ENCODE measurements around the gene DMGDH. TPM values are rescaled to one million over a fixed set of nuclear protein-coding genes. Genes with fewer than 3 reads are reported as not detected.
"Not testable (repeated sequence)": the region's sequence is repeated elsewhere in the genome, so short reads cannot be mapped to it uniquely, and the experiment has no call there.

DMGDH gene
- polyA plus RNA-seq, 3 donors: 19.5 to 28.2 (median 22.4) TPM

DNA sequence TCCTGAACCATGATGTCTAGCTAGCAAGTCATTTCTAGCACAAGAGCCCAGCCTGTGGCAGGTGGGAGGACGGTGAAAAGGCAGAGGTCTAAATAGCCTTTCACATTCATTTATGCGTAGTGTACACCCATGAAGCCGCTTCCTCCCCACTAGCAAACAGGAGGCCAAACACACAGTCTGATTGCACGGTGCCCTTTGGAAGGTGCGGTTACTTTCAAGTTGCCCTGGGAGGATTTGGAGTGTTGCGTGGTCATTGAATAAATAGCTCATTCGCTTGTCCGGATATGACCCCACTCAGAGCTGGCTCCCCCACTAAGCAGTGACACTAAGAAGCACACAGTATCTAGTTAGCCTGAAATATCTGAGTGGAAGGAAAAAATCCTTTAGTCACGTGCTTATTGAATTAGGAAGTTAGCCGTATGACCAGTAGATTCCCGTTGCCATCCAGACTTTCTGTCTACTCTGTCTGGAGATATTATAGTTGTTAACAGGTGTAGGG, 83.7 kb downstream of the DMGDH start:
- DNase-seq (ENCODE audit: extremely low read depth in 1 of 11, low read depth in 9 of 11, low spot score in 4 of 11): peak in 2 of 11 donors; percentile 24 to 27

DNA sequence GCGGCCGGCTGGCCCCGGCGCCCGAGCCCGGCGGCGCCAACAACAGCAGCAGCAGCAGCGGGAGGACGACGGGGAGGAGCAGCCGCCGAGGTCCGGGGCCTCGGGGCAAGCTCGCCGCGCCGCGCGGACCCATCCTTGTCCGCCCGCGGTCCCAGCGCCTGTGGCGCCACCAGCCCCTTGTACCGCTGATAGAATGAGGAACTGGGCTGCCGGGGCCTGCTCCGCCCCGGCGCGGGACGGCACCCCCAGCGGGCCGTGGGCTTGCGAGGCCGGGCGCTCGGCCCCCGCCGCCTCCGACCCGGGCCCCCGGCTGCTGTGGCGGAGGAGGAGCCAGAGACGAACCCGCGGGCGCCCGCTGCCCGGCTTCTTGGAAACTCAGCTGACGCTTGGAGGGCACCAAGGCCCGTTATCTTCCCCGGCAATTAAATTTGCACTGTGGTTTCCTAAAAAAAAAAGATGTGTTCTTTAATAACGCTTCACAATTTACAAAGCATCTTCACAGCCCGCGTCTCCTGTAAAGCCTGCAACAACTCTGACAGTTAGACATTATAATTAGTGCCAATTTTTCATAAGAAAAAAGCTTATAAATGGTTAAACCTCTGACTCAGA, 84.3 kb downstream of the DMGDH start, which contains the start of gene ARSB:
TSS of gene ARSB (minus strand) at position 195 of the 609 bp plus-strand sequence. CDS start at position 133, 62 bp downstream.
- peak in 4 of 11 donors; percentile 22 to 43 (median 32) for DNase-seq (ENCODE audit: extremely low read depth in 1 of 11, low read depth in 9 of 11, low spot score in 4 of 11)

DNA sequence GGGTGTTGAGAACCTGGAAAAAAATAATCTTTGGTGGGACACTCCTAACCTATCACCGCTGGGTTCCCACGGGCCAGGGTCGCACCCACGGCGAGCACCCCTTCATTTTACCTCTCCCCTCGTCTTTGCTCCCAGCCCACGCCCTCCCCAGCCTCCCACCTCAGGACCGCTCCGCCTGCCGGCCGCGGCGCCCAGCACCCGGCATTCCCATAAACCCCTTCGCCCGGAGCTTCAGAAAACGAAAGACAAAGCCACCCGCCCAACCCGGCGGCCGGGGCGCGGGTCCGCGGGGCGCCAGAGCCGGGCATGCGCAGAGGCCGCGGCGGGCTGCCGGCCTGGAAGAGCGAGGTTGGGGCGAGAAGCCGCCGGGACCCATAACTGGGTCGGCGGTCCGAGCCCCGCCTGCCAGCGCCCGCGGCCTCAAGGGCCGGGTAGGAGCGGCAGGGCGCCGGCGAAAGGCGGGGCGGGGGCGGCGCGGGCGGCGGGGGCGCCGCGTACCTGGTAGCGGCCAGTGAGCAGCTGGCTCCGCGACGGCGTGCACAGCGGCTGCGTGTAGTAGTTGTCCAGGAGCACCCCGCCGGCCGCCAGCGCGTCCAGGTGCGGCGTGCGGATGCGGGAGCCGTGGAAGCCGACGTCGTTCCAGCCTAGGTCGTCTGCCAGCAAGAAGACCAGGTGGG, 84.9 kb downstream of the DMGDH start:
- DNase-seq (ENCODE audit: extremely low read depth in 1 of 11, low read depth in 9 of 11, low spot score in 4 of 11): peak; percentile 58 to 88 (median 78)

DNA sequence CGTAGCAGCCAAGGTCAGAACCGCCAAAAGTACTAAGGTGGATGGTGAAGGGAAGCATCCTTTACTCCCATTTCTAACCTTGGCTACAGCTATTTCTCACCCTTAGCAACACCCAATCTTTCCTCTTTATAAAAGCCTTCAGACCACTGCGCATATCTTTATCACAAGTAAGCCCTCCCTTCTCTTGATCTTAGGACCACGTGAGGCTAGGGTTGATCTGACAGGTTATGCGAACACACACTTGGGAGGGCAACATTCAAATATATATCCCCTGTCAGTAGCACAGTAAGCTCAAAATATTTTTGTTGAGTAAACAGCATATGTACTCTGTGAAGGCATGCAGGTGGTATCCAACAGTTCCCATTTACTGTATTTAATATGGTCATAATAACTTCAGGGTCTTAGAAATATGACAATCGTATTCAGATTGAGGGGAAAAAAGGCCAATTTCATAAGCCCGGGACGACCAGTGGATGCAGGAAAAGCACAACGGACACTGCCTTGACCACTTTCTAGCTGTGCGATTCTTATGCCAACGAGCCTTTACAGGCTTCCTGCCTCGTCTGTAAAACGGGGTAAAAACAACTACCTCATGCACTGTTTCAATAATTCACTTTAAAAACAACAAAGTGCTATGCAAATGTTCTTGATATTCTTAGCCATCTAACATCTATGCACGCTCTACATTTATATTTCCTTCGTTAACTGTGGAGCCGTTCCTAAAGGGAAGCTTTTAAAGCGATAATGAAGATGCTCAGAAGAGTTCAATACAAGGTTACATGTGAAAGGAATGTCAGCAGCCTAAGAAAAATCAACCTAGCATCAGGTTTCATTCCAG, 85.7 kb downstream of the DMGDH start:
- peak in 1 of 11 donors; percentile 24 for DNase-seq (ENCODE audit: extremely low read depth in 1 of 11, low read depth in 9 of 11, low spot score in 4 of 11)

DNA sequence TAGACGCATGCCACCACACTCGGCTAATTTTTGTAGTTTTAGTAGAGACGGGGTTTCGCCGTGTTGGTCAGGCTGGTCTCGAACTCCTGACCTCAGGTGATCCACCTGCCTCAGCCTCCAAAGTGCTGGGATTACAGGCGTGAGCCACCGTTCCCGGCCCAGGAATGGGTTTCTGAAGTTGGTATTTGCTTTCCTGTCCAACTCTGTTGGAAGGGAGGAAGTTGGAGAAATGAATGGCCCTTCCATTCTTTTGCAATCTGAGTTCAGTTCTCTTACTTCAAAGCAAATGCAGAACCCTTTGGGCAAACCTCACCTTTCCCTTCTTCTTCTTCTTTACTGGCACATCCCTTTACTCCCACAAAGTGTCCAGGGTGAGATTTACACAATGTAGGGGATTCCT, 86.3 kb downstream of the DMGDH start:
- DNase-seq (ENCODE audit: extremely low read depth in 1 of 11, low read depth in 9 of 11, low spot score in 4 of 11): not testable (repeated sequence)

DNA sequence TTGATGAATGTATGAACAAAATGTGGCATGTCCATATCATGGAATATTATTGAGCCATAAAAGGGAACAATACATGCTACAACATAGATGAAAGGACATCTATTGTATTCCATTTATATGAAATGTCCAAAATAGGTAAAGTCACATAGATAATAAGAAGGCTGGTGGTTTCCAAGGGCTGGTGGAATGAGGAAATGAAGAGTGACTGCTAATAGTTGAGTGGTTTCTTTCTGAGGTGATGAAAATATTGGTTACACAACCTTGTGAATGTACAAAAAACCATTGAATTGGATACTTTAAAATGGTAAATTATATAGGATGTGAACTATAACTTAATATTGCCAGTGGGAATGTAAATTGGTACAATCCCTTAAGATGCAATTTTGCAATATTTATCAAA, 89.6 kb downstream of the DMGDH start:
- DNase-seq (ENCODE audit: extremely low read depth in 1 of 11, low read depth in 9 of 11, low spot score in 4 of 11): no peak

DNA sequence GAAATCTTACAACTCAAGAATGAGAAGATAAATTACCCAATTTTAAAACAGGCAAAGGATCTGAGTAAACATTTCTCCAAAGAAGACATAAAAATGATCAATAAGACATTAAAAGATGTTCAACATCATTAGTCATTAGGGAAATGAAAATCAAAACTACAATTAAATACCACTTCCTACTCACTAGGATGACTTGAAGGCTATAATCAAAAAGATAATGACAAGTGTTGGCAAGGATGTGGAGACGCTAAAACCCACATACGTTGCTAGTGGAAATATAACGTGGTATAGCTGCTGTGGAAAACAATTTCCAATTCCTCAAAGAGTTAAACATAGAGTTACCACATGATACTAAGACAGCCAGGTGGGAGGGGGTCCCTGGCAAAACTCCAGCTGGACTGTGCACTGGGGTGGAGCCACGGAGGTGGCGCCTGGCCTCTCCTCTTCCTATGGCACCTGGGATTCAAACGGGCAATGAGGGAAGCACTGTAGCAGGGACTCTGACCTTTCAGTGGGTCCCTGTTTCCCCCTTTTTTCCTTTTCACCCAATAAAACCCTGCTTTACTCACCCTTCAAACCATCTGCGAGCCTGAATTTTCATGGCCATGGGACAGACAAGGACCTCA, 90.2 kb downstream of the DMGDH start:
- DNase-seq (ENCODE audit: extremely low read depth in 1 of 11, low read depth in 9 of 11, low spot score in 4 of 11): peak in 1 of 11 donors; percentile 28

DNA sequence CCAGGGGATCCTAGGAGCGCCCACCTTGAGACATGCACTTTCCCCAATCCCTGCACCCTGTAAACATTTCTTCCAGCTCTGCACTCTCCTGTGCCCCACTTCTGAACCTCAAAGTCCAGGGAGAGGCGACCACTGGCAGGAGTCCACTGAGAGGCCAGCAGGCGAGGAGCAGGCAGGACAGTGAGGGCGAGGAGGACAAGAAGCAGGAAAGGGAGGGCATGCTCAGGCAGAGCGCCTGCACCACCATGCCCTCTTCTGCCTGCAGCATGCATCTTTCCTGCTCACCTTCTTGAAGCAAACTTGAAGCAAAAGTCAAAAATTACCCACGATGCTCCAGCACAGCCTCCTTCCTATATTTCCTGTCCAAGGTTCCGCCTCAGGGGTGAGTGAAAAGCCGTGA, 94.4 kb downstream of the DMGDH start:
- no peak for DNase-seq (ENCODE audit: extremely low read depth in 1 of 11, low read depth in 9 of 11, low spot score in 4 of 11)

DNA sequence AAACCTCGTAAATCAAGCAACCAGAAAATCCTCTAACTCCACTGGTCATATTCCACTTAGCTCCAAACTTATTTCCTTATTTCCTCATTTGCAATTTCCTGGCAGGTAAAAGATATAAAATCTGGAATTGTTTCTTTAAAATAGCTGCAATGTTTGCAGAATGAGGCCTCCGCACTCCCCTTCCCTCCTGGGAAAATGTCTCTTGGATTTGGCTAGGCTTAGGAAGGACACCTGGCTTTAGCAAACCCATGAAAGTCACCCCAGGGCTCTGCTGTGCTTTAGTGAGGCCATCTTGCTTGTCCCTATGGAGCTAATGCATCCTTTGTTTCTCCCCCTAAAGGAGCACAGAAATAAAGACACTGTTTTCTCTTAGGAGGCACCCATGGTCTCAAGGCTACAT, 94.9 kb downstream of the DMGDH start:
- no peak for DNase-seq (ENCODE audit: extremely low read depth in 1 of 11, low read depth in 9 of 11, low spot score in 4 of 11)

DNA sequence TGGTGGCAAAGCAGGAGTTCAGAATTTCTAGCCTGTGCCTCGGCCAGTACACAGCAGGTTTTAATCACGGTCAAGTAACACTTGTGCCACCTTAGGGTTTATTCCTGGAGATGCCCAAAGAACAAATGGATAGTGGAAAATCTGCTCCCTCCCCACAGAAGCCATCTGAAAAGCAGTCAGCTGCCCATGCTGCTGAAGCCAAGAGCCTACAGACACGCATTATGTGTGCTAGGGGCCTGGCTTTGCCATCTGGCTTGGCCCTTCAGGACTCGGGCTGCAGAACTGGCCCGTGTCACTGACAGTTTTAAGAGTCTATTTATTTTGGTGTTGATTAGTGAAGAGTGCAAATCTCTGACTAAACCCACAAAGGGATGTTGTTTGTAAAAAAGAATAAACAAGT, 95.5 kb downstream of the DMGDH start:
- DNase-seq (ENCODE audit: extremely low read depth in 1 of 11, low read depth in 9 of 11, low spot score in 4 of 11): no peak

DNA sequence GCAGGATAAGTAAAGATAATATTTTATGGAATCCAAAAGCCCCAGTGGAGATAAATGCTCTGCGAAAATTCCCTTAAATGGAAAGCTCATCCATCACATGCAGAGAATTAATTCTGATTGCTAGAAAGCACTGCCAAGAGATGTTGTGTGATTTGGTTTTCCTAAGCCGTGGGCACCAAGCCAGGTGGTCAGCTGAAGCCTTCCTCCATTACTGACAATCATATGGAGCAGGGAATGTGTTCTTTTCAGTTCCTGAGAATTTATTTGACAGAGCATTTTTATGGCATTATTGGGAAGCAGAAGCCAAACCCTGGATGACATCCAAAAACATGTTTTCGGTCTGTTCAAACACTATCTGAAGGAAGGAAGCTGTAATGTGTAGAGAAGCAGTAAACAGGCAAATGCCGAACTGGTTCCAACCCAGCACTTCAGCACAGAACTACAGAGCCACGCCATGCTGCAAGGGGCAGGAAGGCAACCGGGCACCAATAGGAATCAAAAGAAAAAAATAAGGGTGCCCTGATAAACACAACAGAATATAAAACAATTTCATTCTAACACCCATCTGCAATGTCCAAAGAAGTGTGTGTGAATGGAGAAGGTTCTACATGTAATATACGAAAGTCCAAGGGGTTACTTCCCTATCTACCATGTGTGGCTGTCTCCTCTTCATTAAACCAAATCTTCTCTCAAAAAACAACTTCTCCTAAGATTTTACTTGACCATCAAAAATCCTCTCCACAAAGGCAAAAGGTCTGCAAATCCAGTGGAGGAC, 96.6 kb downstream of the DMGDH start:
- DNase-seq (ENCODE audit: extremely low read depth in 1 of 11, low read depth in 9 of 11, low spot score in 4 of 11): peak in 7 of 11 donors; percentile 30 to 67 (median 53)

DNA sequence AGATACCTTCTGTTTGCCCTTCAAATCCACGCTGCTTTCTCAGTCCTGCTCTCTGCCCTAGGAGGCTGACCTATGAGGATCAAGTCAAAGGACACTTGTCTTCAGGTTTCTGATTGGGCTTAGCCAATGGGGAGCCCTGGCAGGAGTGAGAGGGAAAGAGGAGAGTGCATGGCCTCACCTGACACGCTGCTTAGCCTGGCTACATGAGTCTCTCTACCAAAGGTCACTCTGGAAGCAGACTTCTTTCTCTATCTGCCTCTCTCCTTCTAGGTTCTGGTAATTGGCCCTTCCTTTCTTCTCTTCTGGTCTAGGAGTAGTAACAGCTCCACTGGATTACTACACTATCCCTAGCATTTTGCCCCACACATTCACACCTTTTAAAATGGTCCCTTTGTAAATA, 97.5 kb downstream of the DMGDH start:
- DNase-seq (ENCODE audit: extremely low read depth in 1 of 11, low read depth in 9 of 11, low spot score in 4 of 11): no peak

DNA sequence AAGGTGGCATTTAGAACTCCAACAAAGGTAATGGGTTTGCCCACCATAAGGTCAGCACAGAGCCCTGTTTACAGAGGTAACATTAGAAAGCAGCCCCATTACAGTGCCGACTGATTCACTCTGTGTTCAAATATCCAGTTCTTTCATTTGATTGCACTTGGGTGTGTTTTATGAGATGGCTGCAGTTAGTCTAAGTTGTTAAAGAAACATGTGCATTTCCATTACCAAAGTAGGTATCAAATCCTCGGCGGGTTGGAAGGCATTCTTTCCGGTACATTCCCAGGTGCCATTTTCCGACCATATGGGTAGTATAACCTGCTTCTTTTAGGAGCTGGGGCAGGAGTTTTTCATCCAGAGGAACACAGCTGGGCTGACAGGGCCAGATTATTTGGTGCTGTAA, 100.7 kb downstream of the DMGDH start:
- no peak for DNase-seq (ENCODE audit: extremely low read depth in 1 of 11, low read depth in 9 of 11, low spot score in 4 of 11)

DNA sequence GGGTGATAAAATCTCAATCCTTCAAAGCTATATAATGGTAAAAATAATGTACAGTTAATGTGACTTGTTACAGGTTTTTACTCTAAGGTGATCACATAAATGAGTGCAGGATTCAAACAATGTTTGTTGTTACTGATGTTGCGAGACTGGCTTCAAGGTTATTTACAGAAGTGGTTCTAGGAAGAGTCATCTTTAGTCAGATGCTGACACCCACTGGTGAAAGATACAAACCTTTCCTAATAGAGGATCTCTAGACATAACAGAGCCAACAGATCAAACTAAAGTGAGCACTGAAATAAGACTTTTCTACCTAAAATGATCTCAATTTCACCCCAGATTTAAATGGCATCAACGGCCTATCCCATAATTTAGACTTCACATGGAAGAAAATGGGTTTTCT, 104.6 kb downstream of the DMGDH start:
- DNase-seq (ENCODE audit: extremely low read depth in 1 of 11, low read depth in 9 of 11, low spot score in 4 of 11): peak in 4 of 11 donors; percentile 29 to 60 (median 39)

DNA sequence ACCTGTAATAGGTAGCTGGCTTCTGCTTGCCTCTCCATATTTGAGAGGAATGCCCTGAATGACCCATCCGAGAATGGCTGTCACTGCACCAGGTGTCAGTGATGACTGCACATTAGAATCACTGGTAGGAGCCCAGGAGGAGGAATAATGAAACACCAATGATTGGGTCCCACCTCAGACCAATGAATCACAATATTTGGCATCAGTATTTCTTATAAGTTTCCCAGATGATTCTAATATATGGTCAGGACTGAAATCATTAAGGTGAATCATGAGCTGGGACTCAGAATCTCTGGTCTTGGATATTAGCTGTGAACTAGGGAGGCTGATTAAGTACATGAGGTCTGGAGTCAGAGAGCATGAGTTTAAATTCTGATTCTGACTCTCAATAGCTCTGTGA, 107.7 kb downstream of the DMGDH start:
- DNase-seq (ENCODE audit: extremely low read depth in 1 of 11, low read depth in 9 of 11, low spot score in 4 of 11): no peak

DNA sequence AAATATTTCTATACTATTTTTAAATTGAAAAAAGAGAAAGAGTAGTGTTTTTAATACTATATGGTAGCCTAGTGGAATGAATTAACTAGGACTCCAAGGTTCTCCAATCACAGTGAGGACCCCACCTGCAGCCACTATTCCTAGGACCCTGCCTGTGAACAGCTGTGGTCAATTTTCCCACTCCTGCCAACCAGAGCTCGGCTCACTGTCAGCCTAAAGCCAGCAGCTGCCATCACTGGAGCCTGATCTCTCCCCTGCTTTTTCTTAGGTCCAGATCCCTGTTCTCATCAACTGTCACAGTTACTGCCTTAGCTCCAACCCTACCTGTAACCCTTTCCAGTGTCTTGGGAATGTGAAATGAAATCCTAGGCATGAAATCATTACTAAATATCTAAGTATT, 109.7 kb downstream of the DMGDH start:
- DNase-seq (ENCODE audit: extremely low read depth in 1 of 11, low read depth in 9 of 11, low spot score in 4 of 11): no peak

DNA sequence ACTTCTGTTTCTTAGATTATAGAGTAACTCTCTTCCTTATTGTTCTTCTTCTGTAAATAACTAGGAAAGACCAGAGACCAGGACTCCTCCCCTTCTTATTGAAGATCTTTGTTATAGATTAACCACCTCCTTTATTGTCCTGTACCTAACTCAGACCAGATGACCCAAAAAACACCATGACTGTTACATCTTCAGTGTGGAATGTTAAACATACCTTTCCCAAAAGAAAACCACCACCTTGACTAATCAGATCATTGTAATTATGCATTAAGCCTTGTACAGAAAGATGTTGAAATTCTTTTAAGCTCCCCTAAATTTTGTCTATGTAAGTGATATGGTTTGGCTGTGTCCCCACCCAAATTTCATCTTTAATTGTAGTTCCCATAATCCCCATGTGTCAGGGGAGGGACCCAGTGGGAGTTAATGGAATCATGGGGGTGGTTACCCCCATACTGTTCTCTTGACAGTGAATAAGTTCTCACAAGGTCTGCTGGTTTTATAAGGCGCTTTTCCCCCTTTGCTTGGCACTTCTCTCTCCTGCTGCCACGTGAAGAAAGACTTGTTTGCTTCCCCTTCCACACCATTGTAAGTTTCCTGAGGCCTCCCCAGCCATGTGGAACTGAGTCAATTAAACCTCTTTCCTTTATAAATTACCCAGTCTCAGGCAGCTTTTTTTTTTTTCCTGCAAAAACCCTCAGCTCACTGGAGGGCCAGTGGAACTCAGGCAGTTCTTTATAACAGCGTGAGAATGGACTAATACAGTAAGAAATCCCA, 110.6 kb downstream of the DMGDH start:
- no peak for DNase-seq (ENCODE audit: extremely low read depth in 1 of 11, low read depth in 9 of 11, low spot score in 4 of 11)

DNA sequence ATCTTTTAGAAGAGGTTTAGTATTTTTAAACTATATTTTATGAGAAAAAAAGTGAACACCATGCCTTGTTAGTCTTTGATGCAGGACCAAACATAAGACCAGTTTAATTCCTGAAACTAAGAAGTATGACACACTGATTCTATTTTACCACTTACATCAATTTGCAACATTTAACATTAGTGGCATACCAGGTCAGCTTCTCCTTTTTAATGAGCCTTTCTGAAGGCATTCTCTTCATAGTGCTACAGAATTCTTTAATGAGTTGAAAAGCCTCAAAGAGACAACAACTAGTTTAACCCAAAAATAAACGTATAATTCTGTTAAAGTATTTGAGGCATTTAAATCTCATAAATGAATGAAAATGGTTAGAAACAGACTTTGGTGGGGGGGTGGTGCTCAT, 112.6 kb downstream of the DMGDH start:
- no peak for DNase-seq (ENCODE audit: extremely low read depth in 1 of 11, low read depth in 9 of 11, low spot score in 4 of 11)

All from renal cortex interstitium (tissue), 11 donors.